GM23338 (cell line): ENCODE data around the gene PPP1R15B.

Source experiments
- ZNF114 ChIP-seq: fragments of 250-450 bp; sonication (Bioruptor Pico); IDR thresholded peaks from 2 replicates; pipeline ENCODE4 v1.5.0; 2020; ENCODE audit warnings: mild to moderate bottlenecking, moderate library complexity
- TF ChIP-seq, protein P1 (sequence below), 2 experiments: fragments of 200-600 bp in 1 of 2; sonication (generic) in 1 of 2; conservative IDR thresholded peaks; 2 replicates each; pipeline versions ENCODE4 v1.5.1 to v1.6.1; 2016 to 2017; ENCODE audit warnings: antibody characterized with exemption in 2 of 2, low read depth in 2 of 2, mild to moderate bottlenecking in 2 of 2, moderate library complexity in 1 of 2

DNA sequence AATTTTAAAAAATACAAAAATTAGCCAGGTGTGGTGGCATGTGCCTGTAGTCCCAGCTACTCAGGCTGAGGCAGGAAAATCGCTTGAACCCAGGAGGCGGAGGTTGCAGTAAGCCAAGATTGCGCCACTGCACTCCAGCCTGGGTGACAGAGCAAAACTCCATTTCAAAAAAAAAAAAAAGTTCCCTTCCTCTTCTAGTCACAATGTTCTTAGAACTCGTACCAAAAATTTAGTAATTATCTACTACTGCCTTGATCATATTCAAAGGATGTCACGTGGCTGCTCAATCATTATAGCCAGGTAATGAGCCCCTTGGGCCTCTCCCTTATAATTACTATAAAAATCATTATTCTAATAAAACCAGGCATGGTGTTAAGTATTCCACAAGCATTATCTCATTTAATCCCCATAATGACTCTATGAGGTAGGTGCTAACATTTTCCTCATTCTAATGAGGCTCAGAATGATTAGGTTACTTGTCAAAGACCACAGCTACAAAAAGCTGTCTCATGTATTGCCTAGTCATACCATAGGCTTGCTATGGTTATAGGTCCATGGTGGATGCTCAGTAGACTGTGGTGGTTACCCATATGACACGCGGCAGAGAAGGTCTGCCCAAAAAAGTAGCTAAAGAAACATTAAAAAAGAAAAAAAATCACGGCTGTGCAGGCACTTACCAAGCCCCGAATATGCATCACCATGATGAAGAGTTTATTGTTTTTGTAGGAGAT is 15.5 kb upstream of the PPP1R15B start:
- TF ChIP-seq, protein P1, sequence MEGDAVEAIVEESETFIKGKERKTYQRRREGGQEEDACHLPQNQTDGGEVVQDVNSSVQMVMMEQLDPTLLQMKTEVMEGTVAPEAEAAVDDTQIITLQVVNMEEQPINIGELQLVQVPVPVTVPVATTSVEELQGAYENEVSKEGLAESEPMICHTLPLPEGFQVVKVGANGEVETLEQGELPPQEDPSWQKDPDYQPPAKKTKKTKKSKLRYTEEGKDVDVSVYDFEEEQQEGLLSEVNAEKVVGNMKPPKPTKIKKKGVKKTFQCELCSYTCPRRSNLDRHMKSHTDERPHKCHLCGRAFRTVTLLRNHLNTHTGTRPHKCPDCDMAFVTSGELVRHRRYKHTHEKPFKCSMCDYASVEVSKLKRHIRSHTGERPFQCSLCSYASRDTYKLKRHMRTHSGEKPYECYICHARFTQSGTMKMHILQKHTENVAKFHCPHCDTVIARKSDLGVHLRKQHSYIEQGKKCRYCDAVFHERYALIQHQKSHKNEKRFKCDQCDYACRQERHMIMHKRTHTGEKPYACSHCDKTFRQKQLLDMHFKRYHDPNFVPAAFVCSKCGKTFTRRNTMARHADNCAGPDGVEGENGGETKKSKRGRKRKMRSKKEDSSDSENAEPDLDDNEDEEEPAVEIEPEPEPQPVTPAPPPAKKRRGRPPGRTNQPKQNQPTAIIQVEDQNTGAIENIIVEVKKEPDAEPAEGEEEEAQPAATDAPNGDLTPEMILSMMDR (conservative IDR thresholded peaks at IDR 0.05; ENCODE audit: low read depth in 2 of 2): no peak
- no peak for TF ChIP-seq ZNF114
